Activated naive CD8-positive, alpha-beta T cell (primary cell): ENCODE results near the gene KRT14.
"Not testable (repeated sequence)": the region's sequence is repeated elsewhere in the genome, so short reads cannot be mapped to it uniquely, and the experiment has no call there.

Experiments used
- H3K27ac Mint-ChIP-seq: one replicate; pipeline ENCODE4 v1.8.0; 2021; ENCODE audit warnings: mixed read lengths
- H3K27me3 Mint-ChIP-seq: one replicate; pipeline ENCODE4 v1.8.0; 2021; ENCODE audit warnings: mixed read lengths
- H3K36me3 Mint-ChIP-seq: one replicate; pipeline ENCODE4 v1.8.0; 2021; ENCODE audit warnings: mixed read lengths
- H3K4me1 Mint-ChIP-seq: one replicate; pipeline ENCODE4 v1.8.0; 2021; ENCODE audit warnings: low read depth, mixed read lengths
- H3K4me3 Mint-ChIP-seq: one replicate; pipeline ENCODE4 v1.8.0; 2021; ENCODE audit warnings: mild to moderate bottlenecking, mixed read lengths
- H3K9me3 Mint-ChIP-seq: one replicate; pipeline ENCODE4 v1.8.0; 2021; ENCODE audit warnings: low read depth, mixed read lengths

The KRT14 gene

GRCh38 chr17:41586863-41587495 is at the start of gene KRT14:
KRT14 (minus strand) TSS chr17:41586895; CDS start chr17:41586834, 61 bp downstream.
- Mint-ChIP-seq H3K27ac (no peak within 1 kb of the TSS), H3K4me3 (no peak within 1 kb of the TSS), H3K4me1 (no peaks in the 10 kb centered on the region), H3K9me3 (no peaks in the 10 kb centered on the region), H3K27me3 (peaks cover 8% of the 10 kb centered on the region), H3K36me3 (no peaks in the 10 kb centered on the region)

DNA sequence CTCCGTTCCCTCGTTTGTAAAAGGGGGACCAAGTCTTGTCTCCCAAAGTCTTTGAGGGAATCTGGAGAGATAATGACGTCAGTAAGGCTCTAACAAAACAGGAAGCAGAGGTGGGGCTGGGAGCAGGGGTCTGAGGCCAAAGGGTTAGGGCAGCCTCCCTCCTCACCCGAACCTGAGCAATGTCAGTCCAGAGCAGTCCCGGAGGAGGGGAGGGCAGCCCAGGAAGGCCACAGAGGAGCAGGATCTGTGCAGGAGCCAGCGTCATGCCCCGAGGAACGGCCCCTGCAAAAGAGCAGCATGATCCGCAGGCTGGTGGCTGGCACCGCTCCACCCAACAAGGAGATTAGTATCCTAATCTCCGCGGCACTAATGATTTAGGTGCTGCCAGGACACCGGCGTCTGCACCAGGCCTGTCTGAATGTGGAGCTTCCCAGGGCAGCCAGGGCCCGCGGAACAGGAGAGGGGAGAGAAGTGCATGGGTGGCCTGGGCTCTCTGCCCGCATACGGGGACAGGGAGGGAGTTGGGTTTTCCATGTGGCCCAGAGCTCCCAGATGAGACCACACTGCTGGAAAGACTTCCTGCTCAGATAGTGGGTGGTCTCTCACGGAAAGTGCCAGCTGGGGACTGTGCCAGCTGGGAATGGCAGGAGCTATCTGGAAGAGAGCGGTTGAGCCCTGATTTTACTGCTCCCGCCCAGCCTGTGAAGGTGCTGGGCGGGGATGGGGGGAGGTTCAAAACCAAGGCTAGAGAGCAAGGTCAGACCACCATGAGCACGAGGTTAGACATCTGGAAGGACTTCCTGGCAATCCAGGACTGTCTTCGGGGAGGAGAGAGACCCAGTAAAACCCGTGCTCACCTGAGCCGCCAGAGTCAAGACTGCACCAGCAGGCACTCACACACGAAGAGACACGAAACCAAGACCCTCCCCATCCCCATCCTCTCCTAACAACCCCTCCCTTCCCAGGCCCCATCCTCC is 48.7 kb upstream of the KRT14 start:
- Mint-ChIP-seq H3K4me3 (no peak overlapping the region), H3K27me3 (no peaks in the 10 kb centered on the region), H3K27ac (no peak overlapping the region), H3K4me1 (no peaks in the 10 kb centered on the region), H3K9me3 (no peaks in the 10 kb centered on the region), H3K36me3 (no peaks in the 10 kb centered on the region)

- Mint-ChIP-seq H3K4me3 (no peak overlapping the region), H3K4me1 (no peaks in the 10 kb centered on the region), H3K27ac (no peak overlapping the region), H3K27me3 (no peaks in the 10 kb centered on the region), H3K36me3 (no peaks in the 10 kb centered on the region), H3K9me3 (no peaks in the 10 kb centered on the region)
Observed at GRCh38 chr17:41634639-41635038, 47.9 kb upstream of the KRT14 start.

GRCh38 chr17:41633556-41634199 is 47.0 kb upstream of the KRT14 start:
- no peaks in the 10 kb centered on the region for H3K9me3 Mint-ChIP-seq
- H3K4me1 Mint-ChIP-seq = no peaks in the 10 kb centered on the region
- no peak overlapping the region for H3K4me3 Mint-ChIP-seq
- H3K27ac Mint-ChIP-seq = no peak overlapping the region
- H3K27me3 Mint-ChIP-seq = no peaks in the 10 kb centered on the region
- no peaks in the 10 kb centered on the region for H3K36me3 Mint-ChIP-seq

DNA sequence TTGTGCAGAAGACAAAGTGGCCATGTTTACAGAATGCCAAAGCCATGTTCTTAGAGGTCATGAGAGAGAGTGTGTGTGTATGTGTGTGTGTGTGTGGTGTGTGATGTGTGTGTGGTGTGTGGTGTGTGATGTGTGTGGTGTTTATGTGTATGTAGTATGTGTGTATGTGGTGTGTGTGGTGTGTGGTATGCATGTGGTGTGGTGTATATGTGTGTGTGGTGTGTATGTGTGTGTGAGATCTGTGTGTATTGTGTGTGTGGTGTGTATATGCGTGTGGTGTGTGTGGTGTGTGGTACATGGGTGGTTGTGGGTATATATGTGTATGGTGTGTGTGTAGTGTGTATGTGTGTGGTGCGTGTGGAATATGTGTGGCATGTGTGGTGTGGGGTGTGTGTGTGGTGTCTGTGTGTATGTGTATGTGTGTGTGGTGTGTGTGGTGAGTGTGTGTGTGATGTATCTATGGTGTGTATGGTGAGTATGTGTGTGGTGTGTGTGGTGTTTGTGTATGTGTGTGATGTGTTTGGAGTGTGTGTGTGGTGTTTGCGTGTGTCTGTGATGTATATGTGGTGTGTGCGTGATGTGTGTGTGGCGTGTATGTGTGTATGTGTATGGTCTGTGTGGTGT is 45.9 kb upstream of the KRT14 start:
- Mint-ChIP-seq H3K27me3 (no peaks in the 10 kb centered on the region), H3K27ac (no peak overlapping the region), H3K36me3 (no peaks in the 10 kb centered on the region), H3K4me3 (no peak overlapping the region), H3K4me1 (no peaks in the 10 kb centered on the region), H3K9me3 (no peaks in the 10 kb centered on the region)

DNA sequence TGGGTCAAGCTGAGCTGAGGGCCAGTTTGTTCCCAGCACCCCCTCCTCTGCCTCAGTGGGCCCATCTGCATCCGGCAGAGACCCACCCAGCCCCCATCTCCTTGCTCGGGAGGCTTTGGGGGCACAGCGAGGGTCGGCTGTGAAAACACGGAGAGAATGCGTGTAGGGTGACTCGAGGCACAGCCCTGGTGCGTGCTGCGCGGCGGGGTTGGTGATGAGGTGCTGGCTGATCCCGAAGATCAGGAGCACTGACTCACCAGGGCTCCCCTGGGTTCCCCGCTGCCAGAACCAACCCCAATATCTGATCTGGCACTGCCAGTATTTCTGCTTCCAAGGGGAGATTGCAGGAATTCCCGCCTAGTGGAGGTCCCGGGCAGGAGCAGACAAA is 45.2 kb upstream of the KRT14 start:
- Mint-ChIP-seq H3K4me3 (no peak overlapping the region), H3K27ac (no peak overlapping the region), H3K36me3 (no peaks in the 10 kb centered on the region), H3K27me3 (peaks cover 2% of the 10 kb centered on the region), H3K9me3 (no peaks in the 10 kb centered on the region), H3K4me1 (no peaks in the 10 kb centered on the region)

DNA sequence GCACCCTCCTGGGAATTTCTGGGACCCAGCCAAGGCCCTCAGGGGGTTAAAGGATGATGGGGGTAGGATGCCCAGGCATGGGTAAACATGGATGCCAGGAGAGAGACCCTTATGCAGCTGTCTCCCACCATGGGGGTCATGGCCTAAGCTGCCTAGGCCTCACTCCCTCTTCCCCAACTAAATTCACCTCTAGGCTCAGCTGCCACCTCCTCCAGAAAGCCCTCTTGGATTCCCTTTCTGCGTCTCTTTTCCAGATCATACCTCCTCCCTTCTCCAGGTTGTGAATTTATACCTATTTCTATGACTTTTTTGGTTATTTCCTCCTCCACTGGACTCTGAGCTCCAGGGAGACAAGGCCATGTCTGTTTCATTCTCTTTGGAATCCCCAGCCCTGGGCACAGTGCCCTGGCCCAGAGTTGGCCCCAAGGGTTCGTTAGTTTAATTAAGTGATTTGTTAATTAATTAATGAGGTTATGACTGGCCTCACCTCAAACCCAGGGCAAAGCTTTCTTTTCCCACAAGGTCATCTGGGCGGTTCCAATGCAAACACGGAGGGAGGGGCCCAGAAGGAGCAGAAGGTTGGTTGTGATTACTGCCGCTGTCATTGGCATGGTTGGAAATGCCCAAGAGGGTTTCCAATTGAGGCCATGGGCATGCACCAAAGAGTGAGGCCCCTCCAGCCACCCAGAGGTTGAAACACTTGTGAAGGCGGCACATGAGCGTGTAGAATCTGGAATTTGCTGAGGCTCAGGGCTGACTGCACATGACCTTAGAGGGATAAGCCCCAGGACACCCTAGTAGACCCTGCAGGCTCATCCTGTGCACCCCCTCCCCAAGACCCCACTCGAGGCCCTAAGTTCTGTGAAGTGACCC is 44.6 kb upstream of the KRT14 start:
- H3K36me3 Mint-ChIP-seq = no peaks in the 10 kb centered on the region
- H3K27ac Mint-ChIP-seq = no peak overlapping the region
- no peaks in the 10 kb centered on the region for H3K4me1 Mint-ChIP-seq
- H3K9me3 Mint-ChIP-seq = no peaks in the 10 kb centered on the region
- H3K27me3 Mint-ChIP-seq = peaks cover 2% of the 10 kb centered on the region
- no peak overlapping the region for H3K4me3 Mint-ChIP-seq

- peaks cover 2% of the 10 kb centered on the region for H3K27me3 Mint-ChIP-seq
- no peaks in the 10 kb centered on the region for H3K36me3 Mint-ChIP-seq
- no peaks in the 10 kb centered on the region for H3K9me3 Mint-ChIP-seq
- H3K27ac Mint-ChIP-seq = no peak overlapping the region
- no peak overlapping the region for H3K4me3 Mint-ChIP-seq
- no peaks in the 10 kb centered on the region for H3K4me1 Mint-ChIP-seq
Observed at GRCh38 chr17:41629826-41630670, 43.4 kb upstream of the KRT14 start.

DNA sequence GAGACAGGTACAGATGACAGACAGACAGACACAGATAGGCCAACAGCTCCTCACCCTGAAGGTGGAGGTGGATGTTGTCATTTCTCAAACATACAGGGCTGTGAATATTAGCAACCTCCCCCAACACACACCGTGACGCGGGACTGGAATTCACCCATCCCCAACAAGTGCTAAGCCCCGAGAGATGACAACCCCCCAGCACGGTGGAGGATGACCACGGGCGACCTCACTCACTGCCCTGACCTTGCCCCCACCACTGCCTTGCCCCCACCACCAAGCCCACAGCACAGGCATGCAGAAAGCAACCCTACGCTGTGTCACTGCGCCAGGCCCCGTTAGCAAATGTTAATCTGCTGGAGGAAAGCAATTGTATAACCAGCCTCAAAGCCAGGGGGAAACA is 42.6 kb upstream of the KRT14 start:
- no peak overlapping the region for H3K4me3 Mint-ChIP-seq
- no peak overlapping the region for H3K27ac Mint-ChIP-seq
- H3K27me3 Mint-ChIP-seq = peaks cover 2% of the 10 kb centered on the region

DNA sequence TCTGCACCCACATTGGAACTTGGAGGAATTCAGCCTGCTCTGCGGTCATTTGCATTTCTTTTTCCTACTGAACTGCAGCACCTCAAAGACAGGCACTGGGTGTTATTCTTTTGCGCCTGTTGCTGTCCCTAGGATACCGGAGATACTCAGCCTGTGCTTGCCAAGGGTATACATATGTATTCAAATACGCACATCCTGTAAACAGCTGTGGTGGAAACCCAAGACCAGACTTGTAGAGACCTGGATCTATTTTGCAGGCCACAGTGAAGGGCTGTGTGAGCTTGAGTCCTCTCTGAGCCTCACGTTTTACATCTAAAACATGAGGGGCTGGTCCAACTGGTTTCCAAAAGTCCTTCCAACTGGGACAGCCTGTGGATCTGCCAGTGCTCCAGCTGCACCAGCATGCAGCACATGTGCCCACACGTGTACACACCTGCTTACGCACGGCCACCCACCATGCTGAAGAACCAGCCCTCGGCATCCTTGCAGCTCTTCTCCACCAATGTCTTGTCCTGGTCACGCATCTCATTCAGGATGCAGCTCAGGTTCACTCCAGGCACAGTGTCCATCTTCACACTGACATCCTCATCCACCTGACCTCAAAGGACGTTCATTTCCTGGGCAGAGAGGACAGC is 42.0 kb upstream of the KRT14 start:
- H3K36me3 Mint-ChIP-seq, H3K27me3 Mint-ChIP-seq, H3K9me3 Mint-ChIP-seq, H3K4me3 Mint-ChIP-seq, H3K4me1 Mint-ChIP-seq, H3K27ac Mint-ChIP-seq: not testable (repeated sequence)

More for the DNA sequence above, 42.6 kb upstream of the KRT14 start:
- Mint-ChIP-seq H3K4me1 (no peaks in the 10 kb centered on the region), H3K9me3 (no peaks in the 10 kb centered on the region), H3K36me3 (no peaks in the 10 kb centered on the region)

- H3K27ac Mint-ChIP-seq, H3K36me3 Mint-ChIP-seq, H3K27me3 Mint-ChIP-seq, H3K4me3 Mint-ChIP-seq, H3K9me3 Mint-ChIP-seq, H3K4me1 Mint-ChIP-seq: not testable (repeated sequence)
Observed at GRCh38 chr17:41628073-41628370, 41.3 kb upstream of the KRT14 start.

DNA sequence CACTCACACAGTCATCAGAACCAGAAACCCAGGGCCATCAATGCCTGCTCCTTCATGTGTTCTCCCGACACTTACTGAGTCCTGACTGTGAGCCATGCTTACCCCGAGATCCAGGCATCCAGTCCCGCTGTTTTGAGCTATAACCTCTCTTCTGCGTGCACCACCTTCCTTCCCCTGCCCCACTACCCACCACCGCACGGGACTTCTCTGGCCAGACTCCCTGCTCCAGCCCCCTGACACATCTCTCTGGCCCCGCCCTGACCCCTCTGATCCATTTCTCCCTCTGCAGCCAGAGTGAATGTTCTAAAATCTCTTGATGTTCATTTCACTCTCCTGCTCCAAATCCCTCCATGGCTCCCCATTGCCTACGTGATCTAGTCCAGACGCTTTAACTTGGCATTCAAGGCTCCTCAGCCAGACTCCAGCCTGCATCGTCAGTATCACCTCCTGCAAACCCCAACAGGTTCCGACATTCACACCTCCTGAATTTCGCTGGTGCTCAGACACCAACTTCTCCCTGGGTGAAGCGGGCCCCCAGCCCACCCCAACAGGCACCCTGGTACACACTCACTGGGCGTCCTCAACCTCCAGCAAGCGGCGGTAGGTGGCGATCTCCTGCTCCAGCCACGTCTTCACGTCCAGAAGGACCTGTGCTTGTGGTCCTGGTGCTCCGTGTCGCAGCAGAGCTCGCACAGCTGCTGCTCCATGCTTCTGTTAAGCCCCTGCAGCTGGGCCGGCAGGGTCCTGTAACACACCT is 40.8 kb upstream of the KRT14 start:
- Mint-ChIP-seq H3K27me3 (peaks cover 2% of the 10 kb centered on the region), H3K36me3 (no peaks in the 10 kb centered on the region), H3K4me3 (no peak overlapping the region), H3K27ac (no peak overlapping the region), H3K9me3 (no peaks in the 10 kb centered on the region), H3K4me1 (no peaks in the 10 kb centered on the region)

DNA sequence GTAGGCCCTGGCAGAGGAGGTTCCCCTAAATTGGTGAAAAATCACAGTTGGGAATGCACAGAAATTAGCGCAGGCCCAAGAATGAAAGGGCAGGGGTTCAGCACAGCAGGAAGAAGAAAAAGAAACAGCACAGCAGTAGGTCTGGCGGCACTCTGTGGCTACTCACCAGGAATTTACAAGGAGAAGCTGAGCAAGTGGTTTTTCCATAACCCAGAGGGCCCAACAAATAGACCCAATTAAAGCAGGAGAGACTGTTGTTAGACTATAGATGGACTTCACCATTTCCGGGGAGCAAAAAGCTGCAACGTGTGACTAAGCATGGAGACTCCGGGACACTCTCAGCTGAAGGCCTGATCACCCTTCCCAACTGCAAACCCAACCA is 40.2 kb upstream of the KRT14 start:
- not testable (repeated sequence) for H3K27ac Mint-ChIP-seq, H3K27me3 Mint-ChIP-seq, H3K9me3 Mint-ChIP-seq, H3K4me1 Mint-ChIP-seq, H3K4me3 Mint-ChIP-seq, H3K36me3 Mint-ChIP-seq
